ENCODE measurements around the gene TRPC4AP.
"Not testable (repeated sequence)": the region's sequence is repeated elsewhere in the genome, so short reads cannot be mapped to it uniquely, and the experiment has no call there.

Gene TRPC4AP

GRCh38 chr20:35092524-35093266, at the start of gene TRPC4AP:
Gene TRPC4AP, minus strand, starts transcription at chr20:35092807. Its CDS starts 26 bp downstream, at chr20:35092781.
- in situ Hi-C loops (cut with MboI; ENCODE audit: low pct_unique_long_range_greater_than_20kb, low sequenced_read_pairs): no loop called here
- DNase-seq: peak; percentile 97

- in situ Hi-C loops (cut with MboI; ENCODE audit: low pct_unique_long_range_greater_than_20kb, low sequenced_read_pairs): no loop called here
- DNase-seq: no peak
Measured at GRCh38 chr20:35135867-35136586, 43.4 kb upstream of the TRPC4AP start.

- in situ Hi-C loops (cut with MboI; ENCODE audit: low pct_unique_long_range_greater_than_20kb, low sequenced_read_pairs): no loop called here
- DNase-seq: no peak
Measured at GRCh38 chr20:35134880-35135279, 42.3 kb upstream of the TRPC4AP start.

- in situ Hi-C loops (cut with MboI; ENCODE audit: low pct_unique_long_range_greater_than_20kb, low sequenced_read_pairs): no loop called here
- DNase-seq: no peak
Measured at GRCh38 chr20:35134472-35134871, 41.9 kb upstream of the TRPC4AP start.

GRCh38 chr20:35133735-35134134, 41.1 kb upstream of the TRPC4AP start:
- no peak for DNase-seq
- in situ Hi-C loops (cut with MboI; ENCODE audit: low pct_unique_long_range_greater_than_20kb, low sequenced_read_pairs): no loop called here

- in situ Hi-C loops (cut with MboI; ENCODE audit: low pct_unique_long_range_greater_than_20kb, low sequenced_read_pairs): no loop called here
- no peak for DNase-seq
Measured at GRCh38 chr20:35133031-35133430, 40.4 kb upstream of the TRPC4AP start.

- in situ Hi-C loops (cut with MboI; ENCODE audit: low pct_unique_long_range_greater_than_20kb, low sequenced_read_pairs): no loop called here
Measured at GRCh38 chr20:35131934-35132333, 39.3 kb upstream of the TRPC4AP start.

GRCh38 chr20:35129647-35130069, 37.1 kb upstream of the TRPC4AP start:
- no peak for DNase-seq
- in situ Hi-C loops (cut with MboI; ENCODE audit: low pct_unique_long_range_greater_than_20kb, low sequenced_read_pairs): no loop called here

More at GRCh38 chr20:35131934-35132333, 39.3 kb upstream of the TRPC4AP start:
- no peak for DNase-seq

GRCh38 chr20:35125753-35126152, 33.1 kb upstream of the TRPC4AP start:
- no peak for DNase-seq
- in situ Hi-C loops (cut with MboI; ENCODE audit: low pct_unique_long_range_greater_than_20kb, low sequenced_read_pairs): no loop called here

GRCh38 chr20:35122756-35123405, 30.3 kb upstream of the TRPC4AP start:
- in situ Hi-C loops (cut with MboI; ENCODE audit: low pct_unique_long_range_greater_than_20kb, low sequenced_read_pairs): no loop called here
- DNase-seq: no peak

- in situ Hi-C loops (cut with MboI; ENCODE audit: low pct_unique_long_range_greater_than_20kb, low sequenced_read_pairs): no loop called here
- no peak for DNase-seq
Measured at GRCh38 chr20:35121186-35121585, 28.6 kb upstream of the TRPC4AP start.

- peak; percentile 79 for DNase-seq
- in situ Hi-C loops (cut with MboI; ENCODE audit: low pct_unique_long_range_greater_than_20kb, low sequenced_read_pairs): no loop called here
Measured at GRCh38 chr20:35120012-35120701, 27.6 kb upstream of the TRPC4AP start.

GRCh38 chr20:35117629-35118028, 25.0 kb upstream of the TRPC4AP start:
- no peak for DNase-seq
- in situ Hi-C loops (cut with MboI; ENCODE audit: low pct_unique_long_range_greater_than_20kb, low sequenced_read_pairs): no loop called here

- DNase-seq: no peak
- in situ Hi-C loops (cut with MboI; ENCODE audit: low pct_unique_long_range_greater_than_20kb, low sequenced_read_pairs): no loop called here
Measured at GRCh38 chr20:35117196-35117595, 24.6 kb upstream of the TRPC4AP start.

- DNase-seq: no peak
- in situ Hi-C loops (cut with MboI; ENCODE audit: low pct_unique_long_range_greater_than_20kb, low sequenced_read_pairs): no loop called here
Measured at GRCh38 chr20:35116258-35116657, 23.7 kb upstream of the TRPC4AP start.

GRCh38 chr20:35115606-35116005, 23.0 kb upstream of the TRPC4AP start:
- in situ Hi-C loops (cut with MboI; ENCODE audit: low pct_unique_long_range_greater_than_20kb, low sequenced_read_pairs): no loop called here
- no peak for DNase-seq

- in situ Hi-C loops (cut with MboI; ENCODE audit: low pct_unique_long_range_greater_than_20kb, low sequenced_read_pairs): not testable (repeated sequence)
Measured at GRCh38 chr20:35112276-35112675, 19.7 kb upstream of the TRPC4AP start.

GRCh38 chr20:35111141-35111888, 18.7 kb upstream of the TRPC4AP start:
- in situ Hi-C loops (cut with MboI; ENCODE audit: low pct_unique_long_range_greater_than_20kb, low sequenced_read_pairs): no loop called here
- no peak for DNase-seq

More at GRCh38 chr20:35112276-35112675, 19.7 kb upstream of the TRPC4AP start:
- DNase-seq: not testable (repeated sequence)

GRCh38 chr20:35108921-35109320, 16.3 kb upstream of the TRPC4AP start:
- in situ Hi-C loops (cut with MboI; ENCODE audit: low pct_unique_long_range_greater_than_20kb, low sequenced_read_pairs): no loop called here
- DNase-seq: no peak

Measured in KBM-7 (cell line).